HEK293 (cell line): ENCODE results near the gene SLC25A39.

Source experiments
- CTCF ChIA-PET: fragments of 350-600 bp; formaldehyde crosslinking; extraction: SDS; loops from one replicate; lab custom pipeline; 2021; ENCODE audit warnings: antibody characterized with exemption; lab: Yijun Ruan, JAX
- POLR2A ChIA-PET: fragments of 300-600 bp; formaldehyde crosslinking; extraction: SDS; loops from one replicate; lab custom pipeline; 2020; ENCODE audit warnings: antibody characterized with exemption, inconsistent platforms; lab: Yijun Ruan, JAX
- H3K27ac ChIP-seq: fragments of 200-500 bp; sonication (Bioruptor generic); 2 replicates; pipeline ENCODE4 v1.5.1; 2014; ENCODE audit warnings: low read depth, low read length, control low read depth, inconsistent platforms; ENCODE audit errors: extremely low read depth
- H3K36me3 ChIP-seq, 2 experiments: fragments of 200-500 bp in 1 of 2; sonication (Bioruptor generic) in 1 of 2; 1 replicate in 1 of 2; 2 replicates in 1 of 2; pipeline ENCODE4 v1.5.1; 2014 to 2017; ENCODE audit warnings: inconsistent platforms in 2 of 2, low read length in 2 of 2; ENCODE audit not compliant: control insufficient read depth in 2 of 2, insufficient read depth in 1 of 2
- H3K4me1 ChIP-seq: fragments of 200-500 bp; sonication (Bioruptor generic); 2 replicates; pipeline ENCODE4 v1.5.1; 2014; ENCODE audit warnings: mild to moderate bottlenecking, low read length, inconsistent platforms; ENCODE audit not compliant: control insufficient read depth, insufficient read depth
- H3K4me3 ChIP-seq: 2 replicates; pipeline ENCODE4 v1.5.1; 2011; ENCODE audit warnings: low read depth, mild to moderate bottlenecking, control low read depth, low read length, moderate library complexity
- H3K9me3 ChIP-seq: fragments of 200-500 bp; sonication (Bioruptor generic); 2 replicates; pipeline ENCODE4 v1.5.1; 2014; ENCODE audit warnings: low read depth, low read length, inconsistent platforms; ENCODE audit not compliant: control insufficient read depth, insufficient read depth
- EGR2 ChIP-seq: fragments of 450-650 bp; formaldehyde crosslinking; IDR thresholded peaks from 2 replicates; pipeline ENCODE4 v1.5.1; 2016; ENCODE audit warnings: low read depth, missing biosample characterization, missing genetic modification characterization
- HOXD13 ChIP-seq: sonication (generic); formaldehyde crosslinking; IDR thresholded peaks from 2 replicates; pipeline ENCODE4 v1.8.0; 2022; ENCODE audit warnings: missing genetic modification reagents, borderline replicate concordance
- MEIS1 ChIP-seq: sonication (generic); formaldehyde crosslinking; IDR thresholded peaks from 2 replicates; pipeline ENCODE4 v1.8.1; 2022; ENCODE audit warnings: missing genetic modification reagents, mild to moderate bottlenecking, borderline replicate concordance
- PRDM10 ChIP-seq: fragments of 450-650 bp; formaldehyde crosslinking; IDR thresholded peaks from 2 replicates; pipeline ENCODE4 v1.5.1; 2016; ENCODE audit warnings: missing biosample characterization, missing genetic modification characterization
- SCRT1 ChIP-seq: fragments of 450-650 bp; formaldehyde crosslinking; IDR thresholded peaks from 2 replicates; pipeline ENCODE4 v1.5.1; 2016; ENCODE audit warnings: missing biosample characterization, missing genetic modification characterization, borderline replicate concordance
- SP7 ChIP-seq: fragments of 450-650 bp; formaldehyde crosslinking; IDR thresholded peaks from 2 replicates; pipeline ENCODE4 v1.5.1; 2016; ENCODE audit warnings: missing biosample characterization, missing genetic modification characterization
- ZBTB1 ChIP-seq: fragments of 450-650 bp; formaldehyde crosslinking; IDR thresholded peaks from 2 replicates; pipeline ENCODE4 v1.5.1; 2016; ENCODE audit warnings: missing biosample characterization, missing genetic modification characterization
- ZBTB10 ChIP-seq: fragments of 450-650 bp; formaldehyde crosslinking; IDR thresholded peaks from 2 replicates; pipeline ENCODE4 v1.5.1; 2016; ENCODE audit warnings: missing biosample characterization, missing genetic modification characterization
- ZBTB20 ChIP-seq: fragments of 450-650 bp; formaldehyde crosslinking; IDR thresholded peaks from 2 replicates; pipeline ENCODE4 v1.5.1; 2016; ENCODE audit warnings: missing biosample characterization, missing genetic modification characterization
- ZNF221 ChIP-seq: fragments of 450-650 bp; formaldehyde crosslinking; IDR thresholded peaks from 2 replicates; pipeline ENCODE4 v1.5.1; 2017; ENCODE audit warnings: missing biosample characterization, missing genetic modification characterization, borderline replicate concordance
- ZNF292 ChIP-seq: fragments of 450-650 bp; formaldehyde crosslinking; IDR thresholded peaks from 2 replicates; pipeline ENCODE4 v1.5.1; 2016; ENCODE audit warnings: low read depth, missing biosample characterization, missing genetic modification characterization, borderline replicate concordance
- ZNF433 ChIP-seq: fragments of 450-650 bp; formaldehyde crosslinking; IDR thresholded peaks from 2 replicates; pipeline ENCODE4 v1.5.1; 2016; ENCODE audit warnings: missing biosample characterization, missing genetic modification characterization, low read depth
- TF ChIP-seq, protein P1 (sequence below): fragments of 450-650 bp; formaldehyde crosslinking; IDR thresholded peaks from 2 replicates; pipeline ENCODE4 v1.5.1; 2017; ENCODE audit warnings: missing biosample characterization, missing genetic modification characterization
- TF ChIP-seq, protein P2 (sequence below): fragments of 450-650 bp; formaldehyde crosslinking; IDR thresholded peaks from 2 replicates; pipeline ENCODE4 v1.5.1; 2016; ENCODE audit warnings: missing biosample characterization, missing genetic modification characterization

Gene SLC25A39

GRCh38 chr17:44273607-44274006 lies 51.0 kb downstream of the SLC25A39 start:
- ChIA-PET CTCF (interaction anchor here (0.7 to 0.9 kb wide), 3 partner anchors 64 to 189 kb away, joined by 4 to 7 read pairs (median 4); no protein-coding TSS in a partner anchor), POLR2A (interaction anchor here (0.7 kb wide), 1 partner anchor 100 kb away, joined by 4 read pairs; no protein-coding TSS in a partner anchor)
- H3K9me3 ChIP-seq = no peaks in the 10 kb centered on the region
- H3K4me3 ChIP-seq = no peak overlapping the region
- no peaks in the 10 kb centered on the region for H3K4me1 ChIP-seq
- no peak for TF ChIP-seq ZBTB1 (tag by site-specific recombination)
- TF ChIP-seq ZNF433 (tag by site-specific recombination) = no peak
- no peak for TF ChIP-seq HOXD13 (CRISPR knock-in tag)
- TF ChIP-seq MEIS1 (CRISPR knock-in tag) = no peak
- no peak overlapping the region for H3K27ac ChIP-seq
- no peaks in the 10 kb centered on the region for H3K36me3 ChIP-seq

DNA sequence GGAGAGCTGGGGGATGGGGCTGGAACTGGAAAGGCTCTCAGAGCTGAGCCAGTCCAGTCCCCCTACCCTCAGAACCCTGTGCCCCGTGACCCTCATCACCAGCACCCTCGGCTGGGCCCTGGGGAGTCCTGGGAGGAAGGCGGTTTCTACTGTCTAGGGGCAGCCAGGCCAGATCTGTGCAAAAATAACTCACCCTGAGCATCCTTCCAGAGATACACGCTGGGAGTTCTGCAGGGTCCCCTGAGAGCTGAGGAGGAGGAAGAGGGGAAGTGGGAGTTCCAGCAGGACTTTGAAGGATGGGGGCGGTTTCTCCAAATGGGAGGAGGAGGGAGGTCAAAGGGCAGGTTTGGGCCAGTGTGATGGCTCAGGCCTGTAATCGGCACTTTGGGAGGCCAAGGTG lies 51.7 kb downstream of the SLC25A39 start:
- no peak overlapping the region for H3K27ac ChIP-seq
- POLR2A ChIA-PET = interaction anchor here (0.7 kb wide), 1 partner anchor 101 kb away, joined by 4 read pairs; no protein-coding TSS in a partner anchor

More for the DNA sequence above, 51.7 kb downstream of the SLC25A39 start:
- Histone ChIP-seq H3K4me3 (no peak overlapping the region), H3K36me3 (no peaks in the 10 kb centered on the region), H3K9me3 (no peaks in the 10 kb centered on the region)
- CTCF ChIA-PET = interaction anchor here (0.7 to 0.9 kb wide), 3 partner anchors 63 to 188 kb away, joined by 4 to 7 read pairs (median 4); no protein-coding TSS in a partner anchor
- TF ChIP-seq ZBTB20 (tag by site-specific recombination) (no peak), PRDM10 (tag by site-specific recombination) (no peak), SP7 (tag by site-specific recombination) (no peak), SCRT1 (tag by site-specific recombination) (no peak), ZNF292 (tag by site-specific recombination) (no peak), ZBTB10 (tag by site-specific recombination) (no peak), EGR2 (tag by site-specific recombination) (peak; percentile 22; the same call in 1 of the 2 replicates), ZNF221 (tag by site-specific recombination) (no peak)
- TF ChIP-seq, protein P1, sequence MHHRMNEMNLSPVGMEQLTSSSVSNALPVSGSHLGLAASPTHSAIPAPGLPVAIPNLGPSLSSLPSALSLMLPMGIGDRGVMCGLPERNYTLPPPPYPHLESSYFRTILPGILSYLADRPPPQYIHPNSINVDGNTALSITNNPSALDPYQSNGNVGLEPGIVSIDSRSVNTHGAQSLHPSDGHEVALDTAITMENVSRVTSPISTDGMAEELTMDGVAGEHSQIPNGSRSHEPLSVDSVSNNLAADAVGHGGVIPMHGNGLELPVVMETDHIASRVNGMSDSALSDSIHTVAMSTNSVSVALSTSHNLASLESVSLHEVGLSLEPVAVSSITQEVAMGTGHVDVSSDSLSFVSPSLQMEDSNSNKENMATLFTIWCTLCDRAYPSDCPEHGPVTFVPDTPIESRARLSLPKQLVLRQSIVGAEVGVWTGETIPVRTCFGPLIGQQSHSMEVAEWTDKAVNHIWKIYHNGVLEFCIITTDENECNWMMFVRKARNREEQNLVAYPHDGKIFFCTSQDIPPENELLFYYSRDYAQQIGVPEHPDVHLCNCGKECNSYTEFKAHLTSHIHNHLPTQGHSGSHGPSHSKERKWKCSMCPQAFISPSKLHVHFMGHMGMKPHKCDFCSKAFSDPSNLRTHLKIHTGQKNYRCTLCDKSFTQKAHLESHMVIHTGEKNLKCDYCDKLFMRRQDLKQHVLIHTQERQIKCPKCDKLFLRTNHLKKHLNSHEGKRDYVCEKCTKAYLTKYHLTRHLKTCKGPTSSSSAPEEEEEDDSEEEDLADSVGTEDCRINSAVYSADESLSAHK (tag by site-specific recombination) = 0 out of 2 replicates have a peak, but pooled peaks have one; percentile 36
- TF ChIP-seq, protein P2, sequence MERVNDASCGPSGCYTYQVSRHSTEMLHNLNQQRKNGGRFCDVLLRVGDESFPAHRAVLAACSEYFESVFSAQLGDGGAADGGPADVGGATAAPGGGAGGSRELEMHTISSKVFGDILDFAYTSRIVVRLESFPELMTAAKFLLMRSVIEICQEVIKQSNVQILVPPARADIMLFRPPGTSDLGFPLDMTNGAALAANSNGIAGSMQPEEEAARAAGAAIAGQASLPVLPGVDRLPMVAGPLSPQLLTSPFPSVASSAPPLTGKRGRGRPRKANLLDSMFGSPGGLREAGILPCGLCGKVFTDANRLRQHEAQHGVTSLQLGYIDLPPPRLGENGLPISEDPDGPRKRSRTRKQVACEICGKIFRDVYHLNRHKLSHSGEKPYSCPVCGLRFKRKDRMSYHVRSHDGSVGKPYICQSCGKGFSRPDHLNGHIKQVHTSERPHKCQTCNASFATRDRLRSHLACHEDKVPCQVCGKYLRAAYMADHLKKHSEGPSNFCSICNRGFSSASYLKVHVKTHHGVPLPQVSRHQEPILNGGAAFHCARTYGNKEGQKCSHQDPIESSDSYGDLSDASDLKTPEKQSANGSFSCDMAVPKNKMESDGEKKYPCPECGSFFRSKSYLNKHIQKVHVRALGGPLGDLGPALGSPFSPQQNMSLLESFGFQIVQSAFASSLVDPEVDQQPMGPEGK (tag by site-specific recombination) = no peak
- TF ChIP-seq, all 188 proteins: peak for 2
- no peaks in the 10 kb centered on the region for H3K4me1 ChIP-seq
